SK-N-SH (cell line): ENCODE results near the gene MLLT6. TPM values are rescaled to one million over a fixed set of nuclear protein-coding genes. Genes with fewer than 3 reads are reported as not detected.

Source experiments
- CTCF ChIA-PET: fragments of 300-600, 350-600 bp; formaldehyde crosslinking; extraction: SDS; loops from one replicate; lab custom pipeline; 2021; lab: Yijun Ruan, JAX
- POLR2A ChIA-PET: fragments of 350-600 bp; sonication (Branson Sonifier 250); formaldehyde crosslinking; extraction: SDS; loops from one replicate; lab custom pipeline; 2020; ENCODE audit warnings: antibody characterized with exemption, inconsistent platforms; lab: Yijun Ruan, JAX
- DNase-seq: peaks from one replicate; pipeline ENCODE4 v3.0.0; 2012
- H2AFZ ChIP-seq: fragments of 200-600 bp; sonication (generic); 2 replicates; pipeline ENCODE4 v1.8.1; 2016; ENCODE audit warnings: antibody characterized with exemption, mild to moderate bottlenecking, low read depth
- H3F3A ChIP-seq: fragments of 200-600 bp; sonication (generic); replicated peaks from 2 replicates; pipeline ENCODE3; 2016; ENCODE audit warnings: antibody characterized with exemption, mild to moderate bottlenecking; ENCODE audit not compliant: insufficient read depth
- H3K27ac ChIP-seq, 2 experiments: fragments of 200-500 bp in 1 of 2; fragments of 200-600 bp in 1 of 2; sonication (Bioruptor generic) in 1 of 2; sonication (generic), shearing (Covaris generic) in 1 of 2; 2 replicates each; pipeline versions ENCODE4 v1.5.1 to v1.6.1; 2014 to 2016; ENCODE audit warnings: low read depth in 2 of 2, inconsistent platforms in 1 of 2, low read length in 1 of 2, mild to moderate bottlenecking in 1 of 2, mixed read lengths in 1 of 2
- H3K27me3 ChIP-seq: fragments of 200-600 bp; sonication (generic), shearing (Covaris generic); 2 replicates; pipeline ENCODE4 v1.6.1; 2016; ENCODE audit warnings: mixed run types; ENCODE audit not compliant: insufficient read depth
- H3K36me3 ChIP-seq, 2 experiments: fragments of 200-500 bp in 1 of 2; fragments of 200-600 bp in 1 of 2; sonication (Bioruptor generic) in 1 of 2; sonication (generic) in 1 of 2; replicated peaks in 1 of 2; 2 replicates each; pipeline versions ENCODE3 to v1.5.1; 2014 to 2016; ENCODE audit warnings: low read length in 1 of 2, mild to moderate bottlenecking in 1 of 2; ENCODE audit not compliant: insufficient read depth in 2 of 2, control insufficient read depth in 1 of 2
- H3K4me1 ChIP-seq, 2 experiments: fragments of 200-500 bp in 1 of 2; fragments of 200-600 bp in 1 of 2; sonication (Bioruptor generic) in 1 of 2; sonication (generic), shearing (Covaris generic) in 1 of 2; 2 replicates each; pipeline versions ENCODE4 v1.5.1 to v1.6.1; 2014 to 2016; ENCODE audit warnings: low read depth in 1 of 2, low read length in 1 of 2, mixed run types in 1 of 2; ENCODE audit not compliant: insufficient read depth in 2 of 2, control insufficient read depth in 1 of 2
- H3K4me2 ChIP-seq: fragments of 200-600 bp; sonication (generic), shearing (Covaris generic); 2 replicates; pipeline ENCODE4 v1.6.1; 2017; ENCODE audit warnings: mixed run types
- H3K4me3 ChIP-seq, 2 experiments: fragments of 200-500 bp in 1 of 2; fragments of 200-600 bp in 1 of 2; sonication (Bioruptor generic) in 1 of 2; sonication (generic), shearing (Covaris generic) in 1 of 2; 2 replicates each; pipeline versions ENCODE4 v1.5.1 to v1.8.1; 2014 to 2016; ENCODE audit warnings: low read depth in 2 of 2, inconsistent platforms in 1 of 2, low read length in 1 of 2, mild to moderate bottlenecking in 1 of 2, mixed read lengths in 1 of 2, moderate library complexity in 1 of 2
- H3K79me2 ChIP-seq: fragments of 200-600 bp; sonication (generic); 2 replicates; pipeline ENCODE4 v1.8.1; 2017; ENCODE audit warnings: mild to moderate bottlenecking; ENCODE audit not compliant: insufficient read depth
- H3K9ac ChIP-seq: fragments of 200-600 bp; sonication (generic); 2 replicates; pipeline ENCODE4 v1.6.1; 2017; ENCODE audit warnings: mixed run types
- H3K9me2 ChIP-seq: fragments of 200-600 bp; sonication (generic); 2 replicates; pipeline ENCODE4 v1.6.1; 2017; ENCODE audit warnings: mixed run types
- H3K9me3 ChIP-seq: fragments of 200-600 bp; sonication (generic); 2 replicates; pipeline ENCODE4 v1.6.1; 2017; ENCODE audit warnings: mixed run types, mild to moderate bottlenecking, moderate library complexity
- H4K20me1 ChIP-seq: fragments of 200-600 bp; sonication (generic); 2 replicates; pipeline ENCODE4 v1.6.1; 2017; ENCODE audit warnings: mild to moderate bottlenecking, mixed run types; ENCODE audit not compliant: insufficient read depth
- CHD2 ChIP-seq: fragments of 150-350 bp; IDR thresholded peaks from 2 replicates; pipeline ENCODE4 v1.6.1; 2018; ENCODE audit warnings: low read length; ENCODE audit not compliant: partially characterized antibody
- ELF1 ChIP-seq: IDR thresholded peaks from 2 replicates; pipeline ENCODE4 v1.4.0; 2012
- EP300 ChIP-seq, 2 experiments: IDR thresholded peaks; 2 replicates each; pipeline versions ENCODE4 v1.4.0 to v1.6.1; 2012; ENCODE audit warnings: borderline replicate concordance in 1 of 2, low read depth in 1 of 2, low read length in 1 of 2
- FOSL2 ChIP-seq: IDR thresholded peaks from 2 replicates; pipeline ENCODE4 v1.4.0; 2012; ENCODE audit warnings: low read depth, mild to moderate bottlenecking, moderate library complexity, borderline replicate concordance
- FOXM1 ChIP-seq: IDR thresholded peaks from 2 replicates; pipeline ENCODE4 v1.4.0; 2012; ENCODE audit warnings: low read depth, mild to moderate bottlenecking
- GATA2 ChIP-seq: sonication (generic); formaldehyde crosslinking; IDR thresholded peaks from 2 replicates; pipeline ENCODE4 v1.5.0; 2020; ENCODE audit warnings: mild to moderate bottlenecking, missing genetic modification reagents
- MEF2A ChIP-seq: IDR thresholded peaks from 2 replicates; pipeline ENCODE4 v1.4.0; 2012; ENCODE audit warnings: low read depth, borderline replicate concordance
- MXI1 ChIP-seq: IDR thresholded peaks from 2 replicates; pipeline ENCODE4 v1.6.1; 2012; ENCODE audit warnings: mild to moderate bottlenecking, low read depth, low read length, improper control_type of control experiment
- NRF1 ChIP-seq: IDR thresholded peaks from 2 replicates; pipeline ENCODE4 v1.6.1; 2012; ENCODE audit warnings: low read depth, mild to moderate bottlenecking, low read length
- RCOR1 ChIP-seq: fragments of 150-350 bp; IDR thresholded peaks from 2 replicates; pipeline ENCODE4 v1.6.1; 2017; ENCODE audit warnings: antibody characterized with exemption, low read length
- REST ChIP-seq: IDR thresholded peaks from 2 replicates; pipeline ENCODE4 v1.6.1; 2012; ENCODE audit warnings: mild to moderate bottlenecking, low read depth, low read length, moderate library complexity
- SIN3A ChIP-seq: IDR thresholded peaks from 2 replicates; pipeline ENCODE4 v1.6.1; 2012; ENCODE audit warnings: low read depth, mild to moderate bottlenecking, low read length, moderate library complexity, borderline replicate concordance
- WGBS: methylation state at CpG from one replicate; pipeline ENCODE4 v1.1.6; 2017; ENCODE audit warnings: low lambda C conversion rate; 5-methylcytosine and 5-hydroxymethylcytosine counted together
- polyA plus RNA-seq, 3 experiments: library from polyadenylated mRNA; depleted of rRNA; stranded (reverse); fragments of >200 nt; gene quantifications; 2 replicates each; pipeline ENCODE4 v1.2.3, GENCODE V29; 2012
- TF ChIP-seq, protein P1 (sequence below): fragments of 150-350 bp; IDR thresholded peaks from 2 replicates; pipeline ENCODE4 v1.6.1; 2016; ENCODE audit warnings: mild to moderate bottlenecking, low read depth, low read length
- TF ChIP-seq, protein P2 (sequence below): fragments of 200-600 bp; sonication (generic); IDR thresholded peaks from 2 replicates; pipeline ENCODE4 v1.6.1; 2017; ENCODE audit warnings: antibody characterized with exemption, mild to moderate bottlenecking, moderate library complexity

The MLLT6 gene
- polyA plus RNA-seq, 1 of the 3 experiments (the other 2 are of a cell fraction): 41.5 TPM

GRCh38 chr17:38750312-38751121 lies 45.4 kb downstream of the MLLT6 start:
- ChIA-PET POLR2A (interaction anchor here (0.6 to 2.7 kb wide), 3 partner anchors 8 to 102 kb away, joined by 3 to 12 read pairs (median 4); partner anchors contain the start of gene RPL23), CTCF (interaction anchor here (1.5 to 3.7 kb wide), 2 partner anchors 16 to 74 kb away, joined by 4 to 30 read pairs; no protein-coding TSS in a partner anchor)
- H2AFZ ChIP-seq: peak overlapping the region; percentile 61
- H3F3A ChIP-seq: peaks cover 3% of the 10 kb centered on the region
- H3K9me3 ChIP-seq: no peaks in the 10 kb centered on the region
- peaks cover 65% of the 10 kb centered on the region for H3K79me2 ChIP-seq
- no peaks in the 10 kb centered on the region for H3K27me3 ChIP-seq
- peak overlapping the region; percentile 100 for H3K4me2 ChIP-seq
- H3K36me3 ChIP-seq: peaks cover 4 to 5% of the 10 kb centered on the region in 2 experiments
- peak overlapping the region; percentile 74 to 98; a peak in 3 of 4 replicates for H3K27ac ChIP-seq
- WGBS: 32% methylated on average over 28 of the region's 28 CpGs
- peaks cover under 1 to 31% of the 10 kb centered on the region in 2 experiments; a peak in 1 of 4 replicates for H3K4me1 ChIP-seq
- H4K20me1 ChIP-seq: peaks cover 16% of the 10 kb centered on the region
- TF ChIP-seq SIN3A (peak; percentile 28; the same call in 1 of the 2 replicates), FOSL2 (no peak)
- H3K9ac ChIP-seq: peak overlapping the region; percentile 72; the same call in 1 of the 2 replicates
- H3K4me3 ChIP-seq: peak overlapping the region; percentile 91 to 93
- no peaks in the 10 kb centered on the region for H3K9me2 ChIP-seq
- DNase-seq: no peak

GRCh38 chr17:38751144-38751807 lies 46.2 kb downstream of the MLLT6 start:
- ChIA-PET POLR2A (interaction anchor here (0.6 to 2.7 kb wide), 7 partner anchors 9 to 118 kb away, joined by 3 to 12 read pairs (median 4); partner anchors contain the start of genes LASP1 and RPL23), CTCF (interaction anchor here (1.0 to 3.7 kb wide), 4 partner anchors 16 to 402 kb away, joined by 3 to 30 read pairs (median 4); no protein-coding TSS in a partner anchor)
- TF ChIP-seq RCOR1: no peak
- no peak for TF ChIP-seq GATA2
- TF ChIP-seq, protein P1, sequence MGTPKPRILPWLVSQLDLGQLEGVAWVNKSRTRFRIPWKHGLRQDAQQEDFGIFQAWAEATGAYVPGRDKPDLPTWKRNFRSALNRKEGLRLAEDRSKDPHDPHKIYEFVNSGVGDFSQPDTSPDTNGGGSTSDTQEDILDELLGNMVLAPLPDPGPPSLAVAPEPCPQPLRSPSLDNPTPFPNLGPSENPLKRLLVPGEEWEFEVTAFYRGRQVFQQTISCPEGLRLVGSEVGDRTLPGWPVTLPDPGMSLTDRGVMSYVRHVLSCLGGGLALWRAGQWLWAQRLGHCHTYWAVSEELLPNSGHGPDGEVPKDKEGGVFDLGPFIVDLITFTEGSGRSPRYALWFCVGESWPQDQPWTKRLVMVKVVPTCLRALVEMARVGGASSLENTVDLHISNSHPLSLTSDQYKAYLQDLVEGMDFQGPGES: no peak
- no peak for TF ChIP-seq CHD2
- TF ChIP-seq FOXM1: no peak
- TF ChIP-seq MXI1: no peak; the same call in 1 of the 2 replicates
- TF ChIP-seq NRF1: no peak
- TF ChIP-seq ELF1: no peak
- TF ChIP-seq, protein P2, sequence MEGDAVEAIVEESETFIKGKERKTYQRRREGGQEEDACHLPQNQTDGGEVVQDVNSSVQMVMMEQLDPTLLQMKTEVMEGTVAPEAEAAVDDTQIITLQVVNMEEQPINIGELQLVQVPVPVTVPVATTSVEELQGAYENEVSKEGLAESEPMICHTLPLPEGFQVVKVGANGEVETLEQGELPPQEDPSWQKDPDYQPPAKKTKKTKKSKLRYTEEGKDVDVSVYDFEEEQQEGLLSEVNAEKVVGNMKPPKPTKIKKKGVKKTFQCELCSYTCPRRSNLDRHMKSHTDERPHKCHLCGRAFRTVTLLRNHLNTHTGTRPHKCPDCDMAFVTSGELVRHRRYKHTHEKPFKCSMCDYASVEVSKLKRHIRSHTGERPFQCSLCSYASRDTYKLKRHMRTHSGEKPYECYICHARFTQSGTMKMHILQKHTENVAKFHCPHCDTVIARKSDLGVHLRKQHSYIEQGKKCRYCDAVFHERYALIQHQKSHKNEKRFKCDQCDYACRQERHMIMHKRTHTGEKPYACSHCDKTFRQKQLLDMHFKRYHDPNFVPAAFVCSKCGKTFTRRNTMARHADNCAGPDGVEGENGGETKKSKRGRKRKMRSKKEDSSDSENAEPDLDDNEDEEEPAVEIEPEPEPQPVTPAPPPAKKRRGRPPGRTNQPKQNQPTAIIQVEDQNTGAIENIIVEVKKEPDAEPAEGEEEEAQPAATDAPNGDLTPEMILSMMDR: no peak
- TF ChIP-seq MEF2A: no peak
- no peak for TF ChIP-seq EP300 (IDR thresholded peaks at IDR 0.05; ENCODE audit: borderline replicate concordance in 1 of 2, low read depth in 1 of 2, low read length in 1 of 2)
- TF ChIP-seq REST: no peak
- Histone ChIP-seq H3K9me2 (no peaks in the 10 kb centered on the region), H3K27ac (peak overlapping the region; percentile 74 to 98; a peak in 3 of 4 replicates), H3K4me2 (peak overlapping the region; percentile 100), H3F3A (peaks cover 3% of the 10 kb centered on the region), H3K79me2 (peaks cover 63% of the 10 kb centered on the region), H3K4me3 (peak overlapping the region; percentile 91 to 93), H3K4me1 (peaks cover 0 to 24% of the 10 kb centered on the region in 2 experiments; a peak in 1 of 4 replicates), H3K27me3 (no peaks in the 10 kb centered on the region), H4K20me1 (peaks cover 8% of the 10 kb centered on the region), H3K9ac (peak overlapping the region; percentile 64; the same call in 1 of the 2 replicates), H2AFZ (peak overlapping the region; percentile 44), H3K36me3 (peaks cover 11 to 12% of the 10 kb centered on the region in 2 experiments), H3K9me3 (no peaks in the 10 kb centered on the region)
- peak; percentile 39 for DNase-seq
- 2% methylated on average over 10 of the region's 10 CpGs for WGBS
